GM19023 (cell line): ENCODE data around the gene PUSL1.

ENCODE experiments used
- ATAC-seq: cut with Tn5 transposase; IDR thresholded peaks from one replicate; pipeline ENCODE4 v1.9.1; 2021; ENCODE audit warnings: mild to moderate bottlenecking, moderate library complexity; ENCODE audit not compliant: unreplicated experiment

The PUSL1 gene

GRCh38 chr1:1293263-1294249 is 14.8 kb upstream of the PUSL1 start:
- ATAC-seq = no peak

GRCh38 chr1:1294250-1294890 is 14.0 kb upstream of the PUSL1 start:
- ATAC-seq = no peak

- ATAC-seq = no peak
Measured at GRCh38 chr1:1295154-1295923, 13.1 kb upstream of the PUSL1 start.

- ATAC-seq = no peak
Measured at GRCh38 chr1:1296070-1297061, 12.0 kb upstream of the PUSL1 start.

DNA sequence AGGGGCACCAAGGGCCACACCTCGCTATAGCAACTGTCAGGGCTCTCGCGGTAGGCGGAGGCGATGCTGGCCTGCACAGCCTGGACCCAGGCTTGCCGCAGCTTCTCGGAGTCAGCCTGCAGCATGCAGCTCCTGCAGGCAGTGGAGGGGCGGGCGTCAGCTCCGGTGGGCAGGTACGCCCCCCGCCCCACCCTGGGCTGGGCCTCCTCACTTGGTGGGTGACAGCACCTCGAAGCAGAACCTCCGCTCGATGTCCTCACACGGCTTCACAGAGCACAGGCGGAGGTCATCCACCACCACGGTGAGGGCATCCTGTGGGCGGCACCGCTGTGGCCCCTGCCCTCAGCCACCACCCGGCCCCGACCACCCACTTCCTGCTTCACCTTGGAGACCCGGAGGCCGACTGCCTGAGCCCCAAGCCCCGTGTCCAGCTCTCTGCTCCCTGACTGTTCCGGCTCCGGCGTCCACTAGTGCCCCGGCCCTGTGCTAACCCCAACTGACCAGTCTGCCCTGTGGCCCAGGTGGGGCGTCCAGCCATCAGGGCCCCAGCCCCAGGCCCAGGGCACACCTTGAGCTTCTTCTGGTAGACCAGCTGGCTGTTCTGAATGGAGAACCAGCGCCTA is 10.5 kb upstream of the PUSL1 start:
- no peak for ATAC-seq

GRCh38 chr1:1298861-1299685 is 9.3 kb upstream of the PUSL1 start:
- ATAC-seq = no peak

DNA sequence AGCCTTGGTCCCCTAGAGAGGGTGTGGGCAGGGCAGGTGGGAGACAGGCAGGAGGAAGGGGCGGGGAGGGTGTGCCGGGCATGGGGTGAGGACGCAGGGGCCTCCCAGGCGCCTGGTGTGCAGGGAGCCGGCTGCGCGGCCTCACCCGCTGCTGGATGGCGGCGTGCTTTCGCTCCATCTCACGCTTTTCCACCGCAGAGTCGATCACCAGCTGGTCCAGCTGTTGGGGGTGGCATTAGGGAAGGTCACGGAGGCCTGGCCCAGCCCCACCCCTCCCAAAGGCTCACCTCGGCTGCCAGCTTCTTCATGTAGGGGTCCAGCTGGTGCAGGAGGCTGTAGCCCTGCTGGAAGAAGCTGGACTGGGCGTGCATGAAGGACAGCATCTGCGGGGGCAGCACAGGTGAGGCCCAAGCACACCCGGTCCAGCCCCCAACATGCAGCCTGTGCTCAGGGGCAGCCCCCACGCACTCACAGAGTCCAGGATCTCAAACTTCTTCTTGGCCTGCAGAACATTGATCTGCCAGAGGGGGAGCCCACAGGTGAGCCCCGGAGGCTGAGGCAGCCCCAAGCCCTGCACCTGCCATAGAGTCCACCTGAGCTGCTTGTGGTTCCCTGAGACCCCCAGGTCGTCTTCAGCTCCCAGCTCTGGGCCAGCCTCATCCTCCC is 8.6 kb upstream of the PUSL1 start:
- ATAC-seq = no peak

- ATAC-seq = no peak
Measured at GRCh38 chr1:1300352-1300739, 8.1 kb upstream of the PUSL1 start.

- no peak for ATAC-seq
Measured at GRCh38 chr1:1302006-1302430, 6.4 kb upstream of the PUSL1 start.

DNA sequence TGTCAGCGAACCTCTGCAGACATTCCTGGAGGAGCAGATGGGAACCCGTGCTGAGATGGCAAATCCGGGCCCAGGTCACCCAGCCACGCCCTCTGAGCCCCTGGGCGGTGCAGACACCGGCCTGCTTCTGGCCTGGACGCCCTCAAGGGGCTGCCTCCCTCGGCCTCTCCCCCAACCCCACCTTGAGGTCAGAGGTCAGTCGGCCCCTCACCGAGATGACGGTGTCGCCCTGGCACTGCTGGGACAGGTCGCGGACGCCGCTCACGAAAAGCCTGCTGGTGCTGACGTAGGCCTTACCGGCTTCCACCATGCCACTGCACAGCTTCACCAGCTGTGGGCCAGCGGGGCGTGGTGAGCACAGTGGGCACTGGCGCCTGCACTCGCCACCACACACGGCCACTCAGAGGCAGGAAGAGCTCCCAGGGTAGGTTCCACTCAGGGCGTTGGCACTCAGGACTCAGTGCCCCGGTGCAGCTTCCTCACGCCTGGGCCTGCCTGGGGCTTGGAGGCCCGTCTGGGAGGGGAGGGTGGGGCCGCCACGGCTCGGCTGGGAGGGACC is 5.4 kb upstream of the PUSL1 start:
- no peak for ATAC-seq

DNA sequence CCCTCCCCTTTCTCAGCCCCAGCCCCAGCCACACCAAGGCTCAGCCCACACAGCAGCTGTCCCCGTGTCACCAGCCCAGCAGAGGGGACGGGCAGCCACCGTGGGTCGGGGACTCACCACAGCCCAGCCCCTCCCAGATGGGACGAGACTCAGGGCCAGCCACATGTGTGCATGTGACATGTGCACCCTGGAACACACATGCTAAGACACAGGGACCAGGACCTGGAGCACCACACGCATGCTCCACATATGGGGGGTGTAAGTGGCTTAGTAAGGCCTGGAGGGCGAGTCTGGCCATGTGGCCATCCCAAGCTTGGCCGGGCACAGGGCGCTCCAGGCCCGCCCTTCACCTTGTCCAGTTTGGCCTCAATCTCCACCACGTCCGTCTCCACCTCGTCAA is 4.7 kb upstream of the PUSL1 start:
- no peak for ATAC-seq

DNA sequence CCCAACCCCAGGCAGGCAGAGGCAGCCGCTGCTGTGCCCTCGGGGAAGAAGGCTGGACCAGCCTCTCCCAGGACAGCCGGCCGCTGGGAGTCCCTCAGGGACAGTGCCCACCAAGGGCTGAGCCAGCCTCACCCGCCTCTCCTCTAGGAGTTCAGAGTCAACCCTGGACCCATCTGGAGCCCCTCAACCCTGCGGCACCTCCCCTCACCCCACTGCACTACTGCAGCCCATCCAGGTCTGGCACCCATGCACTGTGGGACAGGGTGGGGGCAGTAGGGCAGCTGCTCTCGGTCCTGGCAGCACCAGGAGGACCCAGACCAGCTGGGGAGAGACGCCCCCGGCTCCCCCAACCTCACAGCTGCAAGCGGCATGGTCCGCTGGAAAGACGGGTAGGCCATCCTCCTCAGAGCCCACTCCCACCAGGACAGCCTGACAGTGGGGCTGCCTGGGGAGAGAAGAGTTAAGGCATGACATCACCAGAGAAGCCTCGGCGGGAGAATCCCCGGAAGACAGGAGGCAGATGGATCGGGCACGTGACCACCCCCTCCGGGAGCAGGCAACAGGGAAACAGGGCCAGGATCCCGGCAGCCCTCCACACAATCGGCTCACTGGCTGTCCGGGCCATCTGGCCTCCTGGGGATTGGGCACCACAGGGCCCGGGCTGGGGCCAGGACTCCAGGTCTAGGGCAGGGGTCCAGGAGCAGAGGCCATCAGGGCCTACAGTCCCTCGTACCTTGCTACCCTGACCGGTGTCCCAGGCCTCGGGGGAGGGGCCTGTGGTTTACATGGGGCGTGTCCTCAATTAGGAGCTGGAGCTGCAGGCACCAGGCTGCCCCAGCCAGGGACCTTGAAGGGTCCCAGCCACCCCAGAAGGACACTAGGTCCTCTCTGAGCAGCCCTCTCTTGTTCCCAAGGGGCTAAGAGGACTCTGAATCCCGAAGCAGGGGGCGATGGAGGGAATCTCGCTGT is 3.8 kb upstream of the PUSL1 start:
- ATAC-seq = no peak

GRCh38 chr1:1305300-1306069 is 2.9 kb upstream of the PUSL1 start:
- no peak for ATAC-seq

DNA sequence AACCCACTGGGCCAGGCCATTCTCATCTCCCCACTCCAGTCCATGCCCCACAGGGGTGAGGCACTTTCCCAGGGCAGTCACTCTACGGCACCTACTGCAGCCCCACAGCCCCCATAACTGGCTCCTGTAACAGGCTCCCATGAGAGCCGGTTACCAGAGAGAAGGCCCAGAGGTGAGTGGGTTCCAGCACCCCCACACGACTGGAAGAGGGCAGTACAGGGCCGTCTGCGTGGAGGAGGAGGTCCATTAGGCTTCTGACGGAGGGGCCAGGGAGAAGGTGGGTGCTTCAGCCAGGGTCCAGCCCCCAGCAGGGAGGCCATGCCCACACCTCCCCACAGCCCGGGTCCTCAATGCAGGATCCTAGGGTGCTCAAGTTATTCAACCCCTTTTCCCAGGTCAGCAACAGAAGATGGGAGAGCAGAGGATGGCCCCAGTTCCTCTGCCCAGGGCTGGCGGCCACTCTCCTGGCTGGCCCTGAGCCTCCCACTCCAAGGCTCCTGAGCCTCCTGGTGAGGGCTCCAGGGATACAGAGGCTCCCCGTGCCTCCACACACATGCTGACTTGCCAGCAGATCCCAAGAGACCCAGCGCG is 2.2 kb upstream of the PUSL1 start:
- ATAC-seq = no peak

GRCh38 chr1:1306661-1307260 is 1.6 kb upstream of the PUSL1 start:
- no peak for ATAC-seq
